Liver (tissue), 9 donors: ENCODE measurements around the gene CHMP4A. TPM values are rescaled to one million over a fixed set of nuclear protein-coding genes. Genes with fewer than 3 reads are reported as not detected.
A peak's percentile ranks its signal among the peaks of the same experiment; 100 is the strongest.

ENCODE experiments used
- DNase-seq: peaks from one replicate; pipeline ENCODE4 v3.0.0-alpha.2; 2017; ENCODE audit warnings: low spot score
- H3K27ac ChIP-seq, 2 donors: one replicate each; pipeline ENCODE4 v1.7.0; 2013; ENCODE audit warnings: inconsistent platforms in 2 of 2, low read length in 2 of 2, control low read depth in 1 of 2, low read depth in 1 of 2, mild to moderate bottlenecking in 1 of 2
- H3K27me3 ChIP-seq, 4 donors: one replicate each; pipeline versions ENCODE4 v1.6.1 to v1.7.0; 2013; ENCODE audit warnings: low read length in 3 of 4, inconsistent platforms in 1 of 4, mild to moderate bottlenecking in 1 of 4, moderate library complexity in 1 of 4; ENCODE audit not compliant: control insufficient read depth in 4 of 4, insufficient read depth in 4 of 4
- H3K36me3 ChIP-seq, 4 donors: one replicate each; pipeline versions ENCODE4 v1.6.1 to v1.7.0; 2013; ENCODE audit warnings: low read length in 3 of 4, mild to moderate bottlenecking in 3 of 4, low read depth in 1 of 4, moderate library complexity in 1 of 4; ENCODE audit not compliant: control insufficient read depth in 4 of 4, insufficient read depth in 3 of 4
- H3K4me1 ChIP-seq, 4 donors: one replicate each; pipeline versions ENCODE4 v1.6.1 to v1.7.0; 2013; ENCODE audit warnings: low read length in 3 of 4, mild to moderate bottlenecking in 3 of 4, moderate library complexity in 1 of 4; ENCODE audit not compliant: control insufficient read depth in 4 of 4, insufficient read depth in 4 of 4
- H3K4me3 ChIP-seq, 3 donors: one replicate each; pipeline versions ENCODE4 v1.6.1 to v1.7.0; 2013; ENCODE audit warnings: low read length in 3 of 3, control low read depth in 1 of 3, low read depth in 1 of 3, mild to moderate bottlenecking in 1 of 3
- H3K9ac ChIP-seq, 2 donors: one replicate each; pipeline ENCODE4 v1.7.0; 2013; ENCODE audit warnings: low read length in 2 of 2, mild to moderate bottlenecking in 2 of 2, moderate library complexity in 2 of 2, control low read depth in 1 of 2, low read depth in 1 of 2
- H3K9me3 ChIP-seq, 4 donors: one replicate each; pipeline versions ENCODE4 v1.6.1 to v1.7.0; 2013; ENCODE audit warnings: low read length in 3 of 4; ENCODE audit not compliant: control insufficient read depth in 4 of 4
- CTCF ChIP-seq: fragments of 150-350 bp; IDR thresholded peaks from 2 replicates; pipeline ENCODE4 v1.5.1; 2017; ENCODE audit warnings: improper control_type of control experiment, low read depth, low read length; ENCODE audit not compliant: missing input control
- FOXA1 ChIP-seq: IDR thresholded peaks from 2 replicates; pipeline ENCODE4 v1.6.1; 2016; ENCODE audit warnings: antibody characterized with exemption
- FOXA2 ChIP-seq: IDR thresholded peaks from 2 replicates; pipeline ENCODE4 v1.6.1; 2016; ENCODE audit warnings: antibody characterized with exemption
- GABPA ChIP-seq, 2 donors: IDR thresholded peaks in 1 of 2; conservative IDR thresholded peaks in 1 of 2; 2 replicates each; pipeline ENCODE4 v1.6.1; 2016; ENCODE audit warnings: antibody characterized with exemption in 2 of 2, mild to moderate bottlenecking in 1 of 2, moderate library complexity in 1 of 2
- HNF4A ChIP-seq, 2 donors: conservative IDR thresholded peaks; 2 replicates each; pipeline ENCODE4 v1.6.1; 2016; ENCODE audit warnings: antibody characterized with exemption in 2 of 2, mild to moderate bottlenecking in 2 of 2
- HNF4G ChIP-seq: IDR thresholded peaks from 2 replicates; pipeline ENCODE4 v1.6.1; 2016; ENCODE audit warnings: antibody characterized with exemption
- JUND ChIP-seq, 2 donors: IDR thresholded peaks; 2 replicates each; pipeline ENCODE4 v1.6.1; 2016; ENCODE audit warnings: antibody characterized with exemption in 2 of 2
- NR2F2 ChIP-seq: IDR thresholded peaks from 2 replicates; pipeline ENCODE4 v1.6.1; 2016; ENCODE audit warnings: antibody characterized with exemption
- REST ChIP-seq: IDR thresholded peaks from 2 replicates; pipeline ENCODE4 v1.6.1; 2016; ENCODE audit warnings: antibody characterized with exemption, mild to moderate bottlenecking
- RXRA ChIP-seq, 2 donors: IDR thresholded peaks; 2 replicates each; pipeline ENCODE4 v1.6.1; 2017 to 2018; ENCODE audit warnings: antibody characterized with exemption in 2 of 2, mild to moderate bottlenecking in 1 of 2
- SP1 ChIP-seq: IDR thresholded peaks from 2 replicates; pipeline ENCODE4 v1.6.1; 2018; ENCODE audit warnings: antibody characterized with exemption, mild to moderate bottlenecking
- TAF1 ChIP-seq: conservative IDR thresholded peaks from 2 replicates; pipeline ENCODE4 v1.6.1; 2016; ENCODE audit warnings: antibody characterized with exemption, mild to moderate bottlenecking
- YY1 ChIP-seq: IDR thresholded peaks from 2 replicates; pipeline ENCODE4 v1.6.1; 2016; ENCODE audit warnings: antibody characterized with exemption, mild to moderate bottlenecking
- ZBTB33 ChIP-seq: IDR thresholded peaks from 2 replicates; pipeline ENCODE4 v1.6.1; 2016; ENCODE audit warnings: antibody characterized with exemption
- WGBS: extraction: QIAGEN DNeasy Blood & Tissue Kit; methylation state at CpG from one replicate; pipeline ENCODE4 v1.1.7; 2013; 5-methylcytosine and 5-hydroxymethylcytosine counted together
- polyA plus RNA-seq, 2 donors: library from polyadenylated mRNA; stranded (reverse) in 1 of 2; unstranded in 1 of 2; fragments of 200-250 nt in 1 of 2; fragments of >200 nt in 1 of 2; fragmentation: Nextera tagmentation in 1 of 2; extraction: Ambion mirVana in 1 of 2; gene quantifications; one replicate each; pipeline versions ENCODE4 v1.2.1 to v1.2.3, GENCODE V29; 2013 to 2015
- total RNA-seq, 2 donors: library from RNA; depleted of rRNA; stranded (reverse); fragments of >200 nt; gene quantifications; one replicate each; pipeline ENCODE4 v1.2.3, GENCODE V29; 2014
- TF ChIP-seq, protein P1 (sequence below): IDR thresholded peaks from 2 replicates; pipeline ENCODE4 v1.6.1; 2016; ENCODE audit warnings: antibody characterized with exemption
- donor health status: healthy.
- donor health status: healthy.
- donor health status: healthy.
- donor health status: healthy.
- donor health status: healthy.

CHMP4A gene
- total and polyA plus RNA-seq, 4 donors: 14.6 to 38.7 (median 28.0) TPM

DNA sequence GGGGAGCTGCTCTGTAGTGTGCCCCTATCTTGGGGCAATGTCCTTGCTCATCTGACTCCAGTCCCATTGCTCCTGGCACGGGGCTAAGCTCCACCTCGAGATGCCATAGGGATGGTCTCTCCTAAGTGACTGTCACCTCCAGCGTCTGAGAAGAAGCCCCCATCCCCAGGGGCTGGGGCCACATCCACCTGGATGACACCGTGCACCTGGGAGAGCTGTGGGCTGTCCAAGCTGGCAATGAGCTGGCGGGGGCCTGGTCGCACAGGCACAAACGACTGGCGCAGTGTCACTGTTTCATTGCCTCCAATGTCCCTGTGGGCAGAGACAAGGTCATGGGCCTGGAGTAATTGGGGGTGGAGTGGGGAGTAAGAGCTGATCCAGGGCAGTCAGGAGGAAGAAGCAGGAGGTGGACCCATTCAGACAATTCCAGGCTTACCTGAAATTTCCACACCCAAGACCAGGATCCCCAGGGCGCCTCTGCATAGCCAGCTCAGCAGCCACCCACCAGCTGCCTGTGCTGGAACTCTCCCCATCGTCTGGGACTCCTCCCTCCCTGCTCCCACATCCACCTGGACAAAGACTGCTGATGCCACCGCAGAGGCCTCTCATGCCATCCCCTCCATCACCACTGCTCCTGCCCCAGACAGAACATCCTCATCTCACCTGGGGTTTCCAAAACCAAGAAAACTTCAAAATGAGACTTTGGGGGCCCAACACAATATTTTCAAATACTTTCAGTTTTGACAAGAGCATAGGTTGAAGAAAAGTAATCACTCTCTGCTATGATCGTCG, 36.1 kb upstream of the CHMP4A start:
- no peak overlapping the region for H3K27ac ChIP-seq
- H3K9ac ChIP-seq: no peak overlapping the region
- DNase-seq: no peak
- 84% methylated on average over 13 of the region's 13 CpGs for WGBS
- TF ChIP-seq NR2F2: no peak
- TF ChIP-seq ZBTB33: no peak
- no peak for TF ChIP-seq JUND (IDR thresholded peaks at IDR 0.05)
- TF ChIP-seq RXRA (IDR thresholded peaks at IDR 0.05): no peak
- no peak for TF ChIP-seq HNF4A (conservative IDR thresholded peaks at IDR 0.05)
- no peak for TF ChIP-seq HNF4G
- TF ChIP-seq CTCF: no peak
- no peak for TF ChIP-seq YY1
- TF ChIP-seq TAF1: no peak
- TF ChIP-seq, protein P1, sequence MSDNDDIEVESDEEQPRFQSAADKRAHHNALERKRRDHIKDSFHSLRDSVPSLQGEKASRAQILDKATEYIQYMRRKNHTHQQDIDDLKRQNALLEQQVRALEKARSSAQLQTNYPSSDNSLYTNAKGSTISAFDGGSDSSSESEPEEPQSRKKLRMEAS: no peak
- no peak for TF ChIP-seq FOXA1
- TF ChIP-seq REST: no peak
- TF ChIP-seq GABPA (IDR thresholded peaks at IDR 0.05 in 1 of 2, conservative IDR thresholded peaks at IDR 0.05 in 1 of 2): no peak
- TF ChIP-seq FOXA2: no peak
- peaks cover 0 to 6% (median under 1%) of the 10 kb centered on the region in 4 donors for H3K4me1 ChIP-seq
- no peaks in the 10 kb centered on the region for H3K27me3 ChIP-seq
- peaks cover 0 to 5% (median 1%) of the 10 kb centered on the region in 4 donors for H3K36me3 ChIP-seq
- no peaks in the 10 kb centered on the region for H3K9me3 ChIP-seq
- H3K4me3 ChIP-seq: no peak overlapping the region

DNA sequence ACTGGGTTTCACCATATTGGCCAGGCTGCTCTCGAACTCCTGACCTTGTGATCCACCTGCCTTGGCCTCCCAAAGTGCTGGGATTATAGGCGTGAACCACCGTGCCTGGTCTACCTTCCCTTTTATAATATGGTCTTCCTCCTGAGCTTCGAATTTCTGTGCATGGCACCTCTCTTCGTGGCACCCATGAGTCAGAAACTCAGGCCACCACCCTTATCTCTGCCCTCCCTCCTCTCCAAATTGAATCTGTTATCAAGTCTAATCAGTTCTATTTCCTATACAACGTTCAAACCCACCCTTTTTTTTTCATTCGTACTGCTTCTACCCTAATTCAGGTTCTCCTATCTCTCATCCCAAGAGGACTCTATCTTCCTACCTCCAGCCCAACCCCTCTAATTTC, 34.1 kb upstream of the CHMP4A start:
- TF ChIP-seq SP1 (no peak), FOXA1 (no peak), FOXA2 (no peak), REST (no peak)
- TF ChIP-seq, protein P1: no peak
- WGBS: 86% methylated on average over 7 of the region's 7 CpGs
- H3K27ac ChIP-seq: peak overlapping the region in 1 of 2 donors; percentile 61

More for the DNA sequence above, 34.1 kb upstream of the CHMP4A start:
- no peaks in the 10 kb centered on the region for H3K9me3 ChIP-seq
- no peaks in the 10 kb centered on the region for H3K27me3 ChIP-seq
- no peak for DNase-seq
- H3K4me1 ChIP-seq: peaks cover 2 to 13% (median 5%) of the 10 kb centered on the region in 4 donors
- no peak overlapping the region for H3K4me3 ChIP-seq
- no peak overlapping the region for H3K9ac ChIP-seq
- no peaks in the 10 kb centered on the region for H3K36me3 ChIP-seq
